GM19468 (cell line): ENCODE measurements around the gene GSG1L.
"Not testable (repeated sequence)": the region's sequence is repeated elsewhere in the genome, so short reads cannot be mapped to it uniquely, and the experiment has no call there.

Experiments used
- ATAC-seq: cut with Tn5 transposase; IDR thresholded peaks from one replicate; pipeline ENCODE4 v1.9.1; 2021; ENCODE audit warnings: mild to moderate bottlenecking, moderate library complexity, moderate number of reproducible peaks; ENCODE audit not compliant: unreplicated experiment; ENCODE audit errors: extremely low read depth

GSG1L gene

DNA sequence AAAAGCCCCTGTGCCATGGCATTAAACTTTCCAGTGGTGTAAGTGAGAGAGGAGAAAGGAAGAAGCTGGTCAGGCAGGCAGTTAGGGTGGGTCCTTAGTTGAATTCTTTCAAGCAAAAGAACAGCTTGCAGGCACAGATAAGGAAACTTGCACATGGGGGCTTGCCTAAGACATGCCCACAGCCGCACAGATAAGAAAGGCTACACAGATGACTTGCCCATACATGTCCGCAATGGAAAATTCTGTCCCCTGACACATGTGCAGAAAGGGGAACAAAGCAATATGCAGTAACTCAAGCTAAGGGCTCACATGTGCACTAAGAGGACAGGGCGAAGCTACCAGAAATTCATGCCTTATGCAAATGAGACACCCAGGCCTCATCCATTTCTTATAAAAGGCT is 69.9 kb downstream of the GSG1L start:
- no peak for ATAC-seq

DNA sequence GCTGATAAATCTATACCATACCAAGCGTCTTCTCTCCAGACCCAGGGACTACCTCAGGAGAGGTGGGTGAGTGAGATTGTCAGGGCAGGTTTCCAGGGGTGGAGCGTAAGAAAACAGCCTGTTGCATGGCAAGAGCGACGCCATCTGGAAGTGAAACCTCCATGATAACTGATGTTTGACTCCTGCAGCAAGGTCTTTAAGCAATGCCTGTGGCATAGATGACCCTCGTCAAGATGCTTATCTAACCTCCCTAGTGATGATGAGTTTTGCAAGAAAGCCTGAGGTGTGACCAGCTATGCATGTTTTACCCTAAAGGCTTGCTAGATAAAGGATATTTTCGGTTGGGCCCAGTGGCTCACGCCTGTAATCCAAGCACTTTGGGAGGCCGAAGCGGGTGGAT is 71.6 kb downstream of the GSG1L start:
- ATAC-seq: no peak

DNA sequence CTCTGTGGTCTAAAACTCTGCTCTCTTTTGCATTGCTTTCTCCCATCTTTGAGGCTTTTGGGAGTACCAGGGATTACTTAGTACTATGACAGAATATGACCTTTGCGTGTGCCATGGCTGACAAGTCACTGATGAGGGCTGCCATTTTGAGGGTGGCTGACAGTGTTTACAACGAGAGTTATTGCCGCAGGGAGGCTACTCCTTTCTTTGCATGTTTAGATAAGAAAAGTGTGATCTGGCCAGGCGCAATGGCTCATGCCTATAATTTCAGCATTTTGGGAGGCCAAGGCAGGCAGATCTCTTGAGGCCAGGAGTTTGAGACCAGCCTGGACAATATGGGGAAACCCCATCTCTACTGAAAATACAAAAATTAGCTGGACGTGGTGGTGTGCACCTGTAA is 77.5 kb downstream of the GSG1L start:
- no peak for ATAC-seq

DNA sequence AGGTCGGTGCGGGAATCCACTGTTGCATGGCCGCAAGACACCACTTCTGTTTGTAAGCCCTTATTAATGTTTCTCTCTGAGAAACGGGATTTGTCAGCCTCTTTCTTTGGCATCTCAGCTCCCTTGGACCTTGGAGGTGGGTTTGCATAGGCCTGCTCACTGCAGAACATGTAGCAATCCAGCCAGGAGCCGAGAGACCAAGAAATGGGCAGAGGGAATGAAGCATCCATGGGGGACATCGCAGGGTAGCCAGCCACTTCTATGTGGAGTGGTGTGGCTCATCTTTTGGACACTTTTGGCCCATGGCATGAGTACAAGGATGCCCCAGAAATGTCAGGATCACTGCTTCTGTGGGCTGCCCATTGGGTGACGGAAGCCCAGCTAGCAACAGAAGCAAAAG is 79.4 kb downstream of the GSG1L start:
- ATAC-seq: no peak

DNA sequence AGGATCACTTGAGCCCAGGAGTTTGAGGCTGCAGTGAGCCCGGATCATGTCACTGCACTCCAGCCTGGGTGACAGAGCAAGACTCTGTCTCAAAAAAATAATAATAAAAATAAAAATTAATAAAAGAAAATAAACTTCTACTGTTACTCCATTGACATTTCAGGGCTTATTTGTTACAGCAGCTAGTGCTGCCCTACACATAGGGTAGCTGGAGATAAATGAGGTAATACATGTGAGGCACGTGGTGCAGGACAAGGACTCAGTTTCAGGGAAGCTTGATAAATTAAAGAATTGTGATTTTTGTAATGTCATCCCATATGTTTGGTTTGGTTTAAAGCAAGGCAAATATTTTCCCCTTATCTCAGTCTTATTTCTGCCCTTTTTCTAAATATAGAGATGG is 80.3 kb downstream of the GSG1L start:
- no peak for ATAC-seq

DNA sequence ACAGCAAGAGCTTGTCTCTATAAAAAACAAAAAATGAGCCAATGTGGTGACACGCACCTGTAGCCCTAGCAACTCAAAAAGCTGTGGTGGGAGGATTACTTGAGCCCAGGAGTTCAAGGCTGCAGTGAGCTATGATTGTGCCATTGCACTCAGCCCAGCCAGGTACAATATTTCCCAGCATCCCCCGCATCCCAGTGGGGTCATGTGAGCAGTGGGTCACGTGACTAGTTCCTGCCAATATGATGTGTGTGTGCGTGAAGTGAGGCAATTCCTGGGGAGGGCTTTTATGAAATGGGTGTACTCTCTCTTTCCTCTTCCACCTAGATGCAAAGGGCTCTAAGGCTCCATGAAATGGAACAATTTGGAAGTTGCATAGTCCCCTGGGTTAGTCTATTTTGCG is 81.3 kb downstream of the GSG1L start:
- no peak for ATAC-seq

DNA sequence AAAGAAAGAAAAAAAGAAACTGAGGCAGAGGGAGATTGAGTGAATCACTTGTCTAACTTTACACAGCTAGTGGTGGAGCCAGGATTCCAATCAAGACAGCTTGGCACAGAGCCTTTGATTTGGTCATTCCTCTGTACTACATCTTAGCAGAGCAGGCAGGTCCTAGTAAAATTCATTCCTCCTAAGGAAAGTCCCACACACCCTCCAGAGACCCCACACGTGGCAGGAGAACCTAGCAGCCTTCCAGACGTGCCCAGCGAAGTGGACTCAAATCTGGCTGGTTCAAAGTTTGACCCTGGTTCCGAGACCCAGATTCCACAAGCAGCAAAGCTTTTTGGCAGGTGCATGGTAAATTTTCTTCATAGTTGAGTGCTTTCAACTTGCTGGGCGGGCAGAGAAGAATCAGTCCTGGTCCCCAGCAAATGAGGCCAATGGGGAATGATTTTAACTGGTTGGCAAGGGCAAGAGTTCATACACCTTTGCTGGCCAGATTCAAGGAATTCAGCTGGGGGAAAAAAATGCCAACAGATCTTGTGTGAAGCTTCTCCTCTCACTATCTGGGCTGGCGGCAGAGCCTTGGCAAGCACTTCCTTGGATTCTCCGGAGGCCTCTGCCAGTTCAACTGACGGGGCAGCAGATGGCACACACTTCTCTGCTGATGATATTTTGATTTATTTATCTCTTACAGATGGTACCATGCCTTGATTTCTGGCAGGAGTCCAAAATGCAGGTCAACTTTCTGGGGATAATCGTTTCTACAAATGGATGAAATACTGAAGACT is 82.4 kb downstream of the GSG1L start:
- ATAC-seq: no peak

DNA sequence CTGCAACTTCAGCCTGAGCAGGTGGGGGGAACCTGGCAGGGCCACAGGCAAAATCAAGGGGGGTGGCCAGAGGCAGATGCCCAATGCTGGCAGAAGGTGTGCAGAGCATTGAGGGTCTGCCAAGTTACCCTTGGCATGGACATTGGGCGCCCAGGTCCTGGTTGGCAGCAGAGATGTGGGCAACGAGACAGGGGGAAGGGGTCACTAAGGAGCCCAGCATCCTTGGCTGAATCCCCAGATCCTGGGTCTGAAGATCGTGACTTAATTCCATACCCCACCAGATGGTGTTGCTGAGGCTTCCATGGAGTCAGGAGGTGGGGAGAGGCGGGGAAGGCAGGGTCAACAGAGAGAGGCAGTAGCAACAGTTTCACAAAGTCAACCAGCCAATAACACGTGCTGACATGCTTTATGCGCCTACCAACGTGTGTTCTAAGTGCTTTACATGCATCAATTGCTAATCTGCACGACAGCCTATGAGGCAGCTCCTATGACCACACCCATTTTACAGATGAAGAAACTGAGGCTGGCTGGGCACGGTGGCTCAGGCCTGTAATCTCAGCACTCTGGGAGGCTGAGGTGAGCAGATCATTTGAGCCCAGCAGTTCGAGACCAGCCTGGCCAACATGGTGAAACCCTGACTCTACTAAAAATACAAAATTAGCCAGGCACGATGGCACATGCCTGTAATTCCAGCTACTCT is 83.3 kb downstream of the GSG1L start:
- no peak for ATAC-seq

DNA sequence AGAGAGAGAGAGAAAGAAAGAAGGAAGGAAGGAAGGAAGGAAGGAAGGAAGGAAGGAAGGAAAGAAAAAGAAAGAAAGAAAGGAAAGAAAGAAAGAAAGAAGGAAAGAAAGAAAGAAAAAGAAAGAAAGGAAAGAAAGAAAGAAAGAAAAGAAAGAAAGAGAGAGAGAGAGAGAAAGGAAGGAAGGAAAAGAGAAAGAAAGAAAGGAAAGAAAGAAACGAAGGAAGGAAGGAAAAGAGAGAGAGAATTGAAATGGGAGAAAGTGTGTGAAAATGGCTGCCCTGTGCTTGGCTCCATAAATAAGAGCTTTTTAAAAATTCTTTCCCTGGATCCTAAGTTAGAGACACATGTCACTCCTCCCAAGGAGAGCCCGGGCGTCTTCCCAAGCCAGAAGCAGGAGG is 83.8 kb downstream of the GSG1L start:
- ATAC-seq: not testable (repeated sequence)

DNA sequence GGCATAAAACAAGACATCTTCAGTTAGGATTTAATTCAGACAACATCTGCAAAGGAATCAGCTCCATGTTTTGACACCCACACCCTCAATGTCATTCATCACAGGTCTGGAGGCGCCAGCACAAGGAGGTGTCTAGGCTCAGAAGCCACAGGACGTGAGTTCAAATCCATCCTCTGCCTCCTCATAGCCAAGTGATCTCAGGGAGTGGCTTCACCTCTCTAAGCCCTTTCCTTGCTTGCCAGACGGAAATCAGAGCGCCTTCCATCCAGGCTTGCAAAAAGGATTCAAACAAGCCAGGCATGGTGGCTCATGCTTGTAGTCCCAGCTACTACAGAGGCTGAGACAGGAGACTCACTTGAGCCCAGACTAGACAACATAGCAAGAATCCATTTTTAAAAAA is 84.6 kb downstream of the GSG1L start:
- no peak for ATAC-seq

DNA sequence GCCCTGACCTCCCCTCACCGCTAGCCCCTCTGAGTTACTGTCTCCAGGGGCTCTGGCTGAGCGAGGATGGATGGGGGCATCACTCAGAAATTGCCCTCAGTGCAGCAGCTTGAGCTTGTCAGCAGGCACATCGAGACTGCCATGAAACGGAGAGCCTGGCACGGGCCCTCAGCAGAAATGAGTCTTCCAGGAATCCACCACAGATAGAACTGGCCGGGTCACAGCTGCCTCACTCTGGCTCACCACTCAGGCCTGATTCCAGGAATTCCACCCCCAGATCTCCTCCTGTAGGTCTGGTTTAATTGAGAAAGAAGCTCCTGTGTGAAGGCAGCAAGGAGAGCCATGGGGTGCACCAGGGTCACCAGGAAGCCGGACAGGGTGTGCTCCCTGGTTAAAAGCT is 85.5 kb downstream of the GSG1L start:
- ATAC-seq: no peak

DNA sequence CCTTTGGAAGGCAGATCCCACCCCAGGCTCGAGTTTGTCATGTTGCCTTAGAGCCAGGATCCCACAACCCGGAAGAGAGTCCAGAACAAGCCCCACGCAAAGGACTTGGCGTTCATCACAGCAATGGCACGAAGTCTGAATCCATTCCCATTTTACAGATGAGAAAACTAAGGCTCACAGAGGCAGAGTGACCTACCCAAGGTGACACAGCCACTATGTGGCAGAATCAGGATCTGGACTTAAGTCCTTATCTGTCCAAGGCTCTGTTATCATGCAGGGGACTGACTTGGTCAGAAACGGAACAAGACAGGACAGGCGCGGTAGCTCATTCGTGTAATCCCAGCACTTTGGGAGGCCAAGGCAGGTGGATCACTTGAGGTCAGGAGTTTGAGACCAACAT is 86.5 kb downstream of the GSG1L start:
- no peak for ATAC-seq

DNA sequence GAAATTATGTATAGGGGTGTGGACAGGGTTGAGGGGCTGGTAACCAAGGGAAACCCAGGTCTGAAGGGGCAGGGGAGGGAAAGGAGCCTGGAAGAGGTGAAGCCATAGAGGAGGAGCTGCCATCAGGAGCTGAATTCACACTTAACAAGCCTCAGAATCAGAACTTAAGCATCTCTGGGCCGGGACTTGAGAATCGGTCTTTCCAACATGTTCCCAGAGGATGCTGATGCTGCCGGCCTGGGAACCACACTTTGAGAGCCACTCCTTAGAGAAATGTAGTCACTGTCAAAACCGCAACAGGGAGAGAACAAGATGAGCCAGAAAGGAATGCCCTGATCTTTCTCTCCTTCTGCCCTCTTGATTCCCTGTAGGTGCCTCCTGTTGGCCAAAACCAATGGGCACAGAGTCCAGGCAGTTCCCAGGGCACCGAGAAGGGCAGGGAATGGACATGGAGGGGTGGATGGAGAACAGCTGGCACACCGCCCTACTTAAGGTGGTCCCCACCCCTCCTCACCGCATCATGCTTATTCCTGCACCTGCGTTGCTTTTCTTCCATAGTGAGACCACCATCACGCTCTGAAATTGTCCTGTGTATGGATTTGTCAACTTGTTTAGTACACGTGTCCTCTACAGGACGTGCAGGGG is 88.5 kb downstream of the GSG1L start:
- no peak for ATAC-seq

DNA sequence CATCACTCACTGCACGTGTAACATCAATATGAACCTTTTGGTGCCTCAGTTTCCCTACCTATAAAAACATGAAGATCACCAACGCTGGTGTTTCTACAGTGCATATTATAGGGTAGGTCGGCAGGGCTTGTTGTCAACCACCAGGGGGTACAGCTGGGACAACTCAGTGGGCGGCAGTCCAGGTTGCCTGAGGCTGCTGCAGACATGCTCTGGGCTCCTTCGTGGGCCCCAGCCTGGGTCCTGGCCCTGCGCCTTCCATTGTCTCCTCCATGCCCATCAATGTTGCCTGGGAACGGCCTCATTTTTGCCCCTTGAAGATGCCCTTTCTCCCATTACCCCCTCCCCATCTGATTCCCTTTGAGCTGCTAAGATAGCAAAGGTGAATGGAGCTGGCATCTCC is 89.8 kb downstream of the GSG1L start:
- ATAC-seq: no peak

DNA sequence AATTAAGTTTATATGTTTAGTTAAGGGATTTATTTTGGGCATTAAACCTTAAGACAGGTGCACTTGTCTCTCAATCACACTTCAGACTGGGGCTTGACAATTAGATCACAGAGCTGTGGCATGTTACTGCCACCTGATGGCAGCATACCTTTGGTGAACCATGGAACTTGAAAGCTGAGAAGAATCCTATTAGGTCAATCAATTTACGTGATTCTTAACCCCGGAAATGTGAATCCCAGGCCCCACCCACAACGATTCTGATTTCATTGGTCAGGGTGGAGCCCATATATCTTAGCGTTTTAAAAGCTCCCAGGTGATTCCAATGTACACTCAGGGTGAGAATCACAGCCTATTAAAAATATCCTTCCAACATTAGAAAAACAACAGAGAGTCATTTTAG is 91.0 kb downstream of the GSG1L start:
- no peak for ATAC-seq

DNA sequence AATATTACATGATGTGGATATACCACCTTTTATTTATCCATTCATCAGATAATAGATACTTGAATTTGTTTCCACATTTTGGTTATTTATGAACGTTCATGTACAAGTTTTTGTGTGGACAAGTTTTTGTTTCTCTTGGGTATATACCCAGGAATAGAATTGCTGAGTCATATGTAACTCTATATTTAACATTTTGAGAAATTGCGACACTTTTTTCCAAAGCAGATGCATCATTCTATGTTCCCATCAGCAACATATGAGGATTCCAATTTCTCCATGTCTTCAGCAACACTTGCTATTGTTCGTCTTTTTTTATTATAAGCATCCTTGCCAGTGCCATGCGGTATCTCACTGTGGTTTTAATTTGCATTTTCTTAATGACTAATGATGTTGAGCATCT is 93.9 kb downstream of the GSG1L start:
- ATAC-seq: no peak

DNA sequence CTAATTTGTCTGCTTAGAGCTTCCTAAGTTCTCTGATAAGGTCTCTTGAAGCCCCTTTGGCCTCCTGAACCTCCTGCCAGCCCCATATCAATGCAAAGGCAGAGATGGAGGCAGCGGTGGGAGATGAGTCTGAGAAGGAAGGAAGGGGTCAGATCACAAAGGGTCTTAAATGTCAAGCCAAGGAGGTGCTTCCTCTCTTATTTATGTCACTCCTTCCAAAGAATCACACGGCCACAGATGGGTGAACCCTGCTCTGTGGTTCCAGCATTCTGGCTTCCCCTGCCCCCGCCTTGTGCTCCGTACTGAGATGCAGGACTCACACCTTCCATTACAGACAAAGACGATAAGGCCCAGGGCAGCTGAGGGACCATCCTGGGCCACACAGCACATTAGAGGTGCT is 96.3 kb downstream of the GSG1L start:
- no peak for ATAC-seq

DNA sequence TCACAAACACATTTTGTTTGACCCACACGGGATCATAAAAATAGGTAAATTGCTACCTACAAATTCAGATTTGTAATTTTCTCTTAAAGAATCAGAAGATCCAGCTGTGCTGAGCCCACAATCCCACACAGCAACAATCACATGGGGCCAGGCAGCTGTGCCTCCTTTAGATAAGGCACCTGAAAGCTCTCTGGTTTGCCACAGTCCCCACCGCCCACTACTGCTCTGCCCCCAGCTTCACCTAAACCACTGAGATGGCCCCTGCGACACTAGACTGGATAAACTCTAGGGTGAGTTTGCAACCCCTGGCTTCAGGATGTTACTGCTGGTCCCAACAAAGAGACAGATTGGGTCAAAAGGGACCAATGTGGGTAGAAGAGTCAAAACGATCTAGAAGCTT is 96.8 kb downstream of the GSG1L start:
- ATAC-seq: no peak

DNA sequence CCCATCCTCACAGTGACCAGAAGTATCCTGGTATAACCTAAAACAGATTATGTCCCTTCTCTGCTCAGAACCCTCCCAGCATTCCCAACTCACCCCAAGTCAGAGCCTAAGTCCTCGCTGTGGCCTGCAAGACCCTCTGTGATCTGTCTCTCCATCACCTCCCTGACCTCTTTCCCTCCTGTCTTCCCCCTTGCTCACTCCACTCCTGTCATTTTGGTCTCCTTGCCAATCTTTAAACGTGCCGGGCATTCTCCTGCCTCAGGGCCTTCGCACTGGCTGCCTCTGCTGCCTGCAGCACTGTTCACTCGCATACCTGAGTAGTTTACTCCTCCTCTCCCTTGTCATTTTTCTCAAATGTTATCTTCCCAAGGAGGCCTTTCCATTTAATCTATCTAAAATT is 97.7 kb downstream of the GSG1L start:
- no peak for ATAC-seq

DNA sequence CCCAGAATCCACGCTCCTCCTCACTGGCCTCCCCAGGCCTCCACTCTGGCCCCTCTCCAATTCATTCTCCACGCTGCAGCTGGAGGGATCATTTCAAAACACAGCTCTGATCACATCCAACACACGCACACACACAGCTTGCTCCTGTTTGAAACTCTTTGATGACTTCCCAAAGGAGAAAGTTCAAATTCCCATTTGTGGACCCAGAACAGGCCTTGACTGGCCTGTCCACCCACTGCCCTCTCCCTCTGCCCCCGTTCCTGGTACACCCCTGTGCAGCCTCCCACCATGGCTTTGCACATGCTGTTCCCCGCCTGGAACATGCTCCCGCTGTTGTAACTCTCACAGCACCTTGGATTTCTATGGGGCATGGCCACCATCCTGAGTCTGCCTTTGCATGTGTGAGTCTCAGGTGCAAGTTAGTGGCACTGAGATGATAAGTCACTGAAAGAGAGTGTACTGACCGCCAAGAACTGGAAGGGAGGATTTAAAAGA is 100.0 kb downstream of the GSG1L start:
- ATAC-seq: no peak

DNA sequence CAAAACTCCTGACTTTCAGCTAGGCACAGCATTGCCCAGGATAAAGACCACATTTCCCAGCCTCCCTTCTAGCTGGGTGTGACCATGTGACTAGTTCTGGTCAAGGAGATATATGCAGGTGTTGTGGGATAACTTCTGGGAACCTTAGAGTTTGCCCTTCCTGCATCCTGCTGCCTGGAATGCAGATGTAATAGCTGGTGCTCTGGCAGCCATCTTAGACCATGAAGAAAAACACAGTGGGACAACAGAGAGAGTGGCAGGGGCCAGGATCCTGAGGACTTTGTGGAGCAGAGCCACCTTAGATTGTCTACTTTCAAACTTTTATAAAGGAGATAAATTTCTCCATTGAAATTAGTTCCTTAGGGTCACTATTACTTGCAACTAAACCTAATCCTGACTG is 101.3 kb downstream of the GSG1L start:
- ATAC-seq: no peak

DNA sequence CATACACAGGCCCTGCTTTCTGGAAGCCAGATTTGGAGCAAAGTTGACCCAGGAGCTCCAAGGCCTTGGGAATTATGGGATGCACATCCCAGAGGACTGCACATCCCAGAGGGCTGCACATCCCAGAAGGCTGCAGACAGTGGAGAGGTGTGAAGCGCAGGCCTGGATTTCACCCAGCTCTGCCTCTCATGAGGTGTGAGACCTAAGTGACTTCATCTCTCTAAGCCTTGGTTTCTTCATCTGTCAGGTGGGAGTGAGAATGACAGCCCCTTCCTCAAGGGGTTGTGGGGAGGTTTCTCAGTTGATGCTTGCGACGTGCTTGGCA is 102.3 kb downstream of the GSG1L start:
- ATAC-seq: no peak
